ENCODE results near the gene KCNAB2.

DNA sequence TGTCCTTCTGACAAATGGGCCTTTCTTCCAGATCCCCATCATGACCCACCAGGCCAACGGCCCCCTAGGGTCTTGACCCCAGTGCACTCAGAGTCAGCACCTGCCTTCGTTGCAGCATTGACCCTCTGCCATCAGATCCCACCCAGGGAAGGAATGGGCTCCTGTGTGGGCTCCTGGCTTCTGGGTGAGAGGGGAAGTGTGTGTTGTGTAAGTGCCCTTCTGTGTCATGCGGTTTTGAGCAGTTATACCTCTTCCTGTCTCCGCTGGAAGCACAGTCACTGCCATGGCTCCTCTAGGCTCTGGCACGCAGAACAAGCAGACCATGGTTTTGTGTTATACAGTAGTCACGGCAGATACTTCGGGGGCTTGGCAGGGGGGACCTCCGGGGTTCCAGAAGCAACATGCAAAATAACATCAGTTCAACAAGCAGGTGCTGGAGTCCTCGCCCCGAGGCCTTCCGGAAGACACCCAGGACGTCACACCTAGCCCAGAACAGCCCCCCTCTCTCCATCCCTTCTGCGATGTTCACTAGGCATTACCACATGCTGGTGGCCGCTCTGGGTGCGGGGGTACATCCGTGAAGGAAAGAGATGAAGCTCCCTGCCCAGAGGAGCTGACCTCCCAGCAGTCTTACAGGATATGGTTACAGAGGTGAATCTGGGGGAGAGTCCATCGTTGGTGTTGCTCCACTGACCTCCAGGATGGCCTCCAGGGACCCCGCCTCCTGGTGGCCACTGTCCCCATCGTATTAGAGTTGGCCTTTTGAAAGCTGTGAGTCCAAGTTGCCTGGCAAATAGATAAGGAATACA lies 17.4 kb upstream of the KCNAB2 start:
- TF ChIP-seq, protein P1, sequence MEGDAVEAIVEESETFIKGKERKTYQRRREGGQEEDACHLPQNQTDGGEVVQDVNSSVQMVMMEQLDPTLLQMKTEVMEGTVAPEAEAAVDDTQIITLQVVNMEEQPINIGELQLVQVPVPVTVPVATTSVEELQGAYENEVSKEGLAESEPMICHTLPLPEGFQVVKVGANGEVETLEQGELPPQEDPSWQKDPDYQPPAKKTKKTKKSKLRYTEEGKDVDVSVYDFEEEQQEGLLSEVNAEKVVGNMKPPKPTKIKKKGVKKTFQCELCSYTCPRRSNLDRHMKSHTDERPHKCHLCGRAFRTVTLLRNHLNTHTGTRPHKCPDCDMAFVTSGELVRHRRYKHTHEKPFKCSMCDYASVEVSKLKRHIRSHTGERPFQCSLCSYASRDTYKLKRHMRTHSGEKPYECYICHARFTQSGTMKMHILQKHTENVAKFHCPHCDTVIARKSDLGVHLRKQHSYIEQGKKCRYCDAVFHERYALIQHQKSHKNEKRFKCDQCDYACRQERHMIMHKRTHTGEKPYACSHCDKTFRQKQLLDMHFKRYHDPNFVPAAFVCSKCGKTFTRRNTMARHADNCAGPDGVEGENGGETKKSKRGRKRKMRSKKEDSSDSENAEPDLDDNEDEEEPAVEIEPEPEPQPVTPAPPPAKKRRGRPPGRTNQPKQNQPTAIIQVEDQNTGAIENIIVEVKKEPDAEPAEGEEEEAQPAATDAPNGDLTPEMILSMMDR (IDR thresholded peaks at IDR 0.05), result no peak
- TF ChIP-seq POLR2A (IDR thresholded peaks at IDR 0.05), result no peak

All from lower leg skin (tissue), 3 donors.